ENCODE data around the gene AWAT2. TPM values are rescaled to one million over a fixed set of nuclear protein-coding genes. Genes with fewer than 3 reads are reported as not detected.

Gene AWAT2
- total RNA-seq, 1 donor from 2014 or later, result 1.0 TPM

- Histone ChIP-seq H3K27me3 (ENCODE audit: low read depth) (no peaks in the 10 kb centered on the region), H3K4me3 (no peak overlapping the region), H3K27ac (no peak overlapping the region), H3K36me3 (no peaks in the 10 kb centered on the region), H3K4me1 (no peaks in the 10 kb centered on the region), H3K9me3 (no peaks in the 10 kb centered on the region)
- ATAC-seq, result no peak
- no peak for TF ChIP-seq CTCF (IDR thresholded peaks at IDR 0.05)
- intact Hi-C loops (cut with DNase I), result no loop called here
- DNase-seq, result no peak
These were observed 7.1 kb downstream of the AWAT2 start for GRCh38 chrX:70042399-70043371.

GRCh38 chrX:70041993-70042392 is 7.7 kb downstream of the AWAT2 start:
- Histone ChIP-seq H3K4me3 (no peak overlapping the region), H3K27me3 (ENCODE audit: low read depth) (no peaks in the 10 kb centered on the region), H3K9me3 (no peaks in the 10 kb centered on the region), H3K36me3 (no peaks in the 10 kb centered on the region), H3K4me1 (no peaks in the 10 kb centered on the region), H3K27ac (no peak overlapping the region)
- ATAC-seq, result no peak
- DNase-seq, result no peak
- TF ChIP-seq CTCF (IDR thresholded peaks at IDR 0.05), result no peak
- intact Hi-C loops (cut with DNase I), result no loop called here

- no peak overlapping the region for H3K27ac ChIP-seq
- H3K27me3 ChIP-seq (ENCODE audit: low read depth), result no peaks in the 10 kb centered on the region
- no peak overlapping the region for H3K4me3 ChIP-seq
- ATAC-seq, result peak in 1 of 2 donors; percentile 28
- H3K4me1 ChIP-seq, result no peaks in the 10 kb centered on the region
- H3K36me3 ChIP-seq, result no peaks in the 10 kb centered on the region
- TF ChIP-seq CTCF (IDR thresholded peaks at IDR 0.05), result no peak
- H3K9me3 ChIP-seq, result no peaks in the 10 kb centered on the region
- DNase-seq, result no peak
- intact Hi-C loops (cut with DNase I), result no loop called here
These were observed 10.0 kb downstream of the AWAT2 start for GRCh38 chrX:70039758-70040157.

GRCh38 chrX:70038951-70039350 is 10.8 kb downstream of the AWAT2 start:
- H3K9me3 ChIP-seq, result no peaks in the 10 kb centered on the region
- no peaks in the 10 kb centered on the region for H3K36me3 ChIP-seq
- H3K4me3 ChIP-seq, result no peak overlapping the region
- intact Hi-C loops (cut with DNase I), result no loop called here
- H3K4me1 ChIP-seq, result no peaks in the 10 kb centered on the region
- DNase-seq (no peak), ATAC-seq (no peak)
- TF ChIP-seq CTCF (IDR thresholded peaks at IDR 0.05), result no peak
- H3K27ac ChIP-seq, result no peak overlapping the region
- no peaks in the 10 kb centered on the region for H3K27me3 ChIP-seq (ENCODE audit: low read depth)

- H3K27me3 ChIP-seq (ENCODE audit: low read depth), result no peaks in the 10 kb centered on the region
- no peak overlapping the region for H3K27ac ChIP-seq
- no peak overlapping the region for H3K4me3 ChIP-seq
- intact Hi-C loops (cut with DNase I), result no loop called here
- no peak for ATAC-seq
- no peaks in the 10 kb centered on the region for H3K9me3 ChIP-seq
- TF ChIP-seq CTCF (IDR thresholded peaks at IDR 0.05), result no peak
- no peaks in the 10 kb centered on the region for H3K36me3 ChIP-seq
- DNase-seq, result no peak
- no peaks in the 10 kb centered on the region for H3K4me1 ChIP-seq
These were observed 11.2 kb downstream of the AWAT2 start for GRCh38 chrX:70038515-70038914.

Data from lower lobe of right lung (tissue), 2 donors.